Germinal center (tissue), 1 donor: ENCODE results near the gene XPR1.

ENCODE experiments used
- DNase-seq: peaks from one replicate; pipeline ENCODE4 v3.0.0; 2012; ENCODE audit warnings: mixed read lengths, low spot score

Gene XPR1

DNA sequence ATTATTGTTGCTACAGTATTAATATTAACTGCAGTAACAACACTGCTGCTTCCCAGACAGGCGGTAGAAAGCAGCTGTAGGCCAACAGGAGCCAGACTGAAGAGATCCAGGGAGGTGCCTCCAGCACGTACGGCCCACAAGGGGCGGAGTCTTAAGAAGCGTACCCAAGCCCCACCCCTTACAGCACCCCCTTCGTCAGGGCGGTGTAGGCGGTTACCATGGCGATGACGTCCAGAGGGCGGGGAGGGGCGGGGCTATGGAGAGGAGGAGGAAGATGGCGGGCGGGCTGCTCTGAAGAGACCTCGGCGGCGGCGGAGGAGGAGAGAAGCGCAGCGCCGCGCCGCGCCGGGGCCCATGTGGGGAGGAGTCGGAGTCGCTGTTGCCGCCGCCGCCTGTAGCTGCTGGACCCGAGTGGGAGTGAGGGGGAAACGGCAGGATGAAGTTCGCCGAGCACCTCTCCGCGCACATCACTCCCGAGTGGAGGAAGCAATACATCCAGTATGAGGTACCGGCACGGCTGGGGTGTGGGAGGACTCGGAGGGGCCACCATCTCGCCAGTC, at the start of gene XPR1:
Gene XPR1, plus strand, starts transcription at position 257 of the 560 bp plus-strand sequence. Its CDS starts 180 bp downstream, at position 437.
- DNase-seq: peak; percentile 95

DNA sequence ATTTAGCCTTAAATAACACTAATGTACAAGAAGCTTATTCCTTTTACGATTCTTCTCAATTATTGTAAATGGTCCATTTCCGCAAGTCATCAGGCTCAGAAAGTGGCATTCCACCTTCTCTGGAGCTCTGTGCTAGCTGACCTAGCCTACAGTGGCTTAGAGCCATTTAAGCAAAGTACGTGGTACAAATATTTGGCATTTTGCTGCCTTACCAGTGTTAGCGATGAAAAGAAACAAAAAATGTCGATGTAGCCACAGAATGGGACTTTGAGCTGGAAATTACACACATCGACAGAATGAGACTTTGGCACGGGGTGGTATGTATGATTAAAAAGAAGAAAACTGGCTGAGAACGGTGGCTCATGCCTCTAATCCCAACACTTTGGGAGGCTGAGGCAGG, 47.0 kb upstream of the XPR1 start:
- DNase-seq: no peak

DNA sequence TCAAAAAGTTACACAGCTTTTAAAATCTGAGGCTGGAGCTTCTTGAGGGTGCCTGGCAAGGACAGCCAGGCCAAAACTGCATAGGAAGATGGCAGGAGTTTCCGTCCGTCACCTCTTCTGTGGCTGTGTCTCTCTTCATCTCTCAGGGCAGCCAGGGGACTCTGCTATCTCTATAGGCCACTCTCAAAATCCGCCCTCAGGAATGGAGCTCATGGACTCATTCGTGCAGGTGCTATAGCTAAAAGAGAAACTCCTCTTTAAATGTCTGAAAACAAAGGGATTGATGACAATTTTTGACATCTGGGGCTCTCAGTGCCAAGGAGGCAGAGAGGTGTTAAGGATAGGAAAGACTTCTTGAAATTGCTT, 45.8 kb upstream of the XPR1 start:
- no peak for DNase-seq

DNA sequence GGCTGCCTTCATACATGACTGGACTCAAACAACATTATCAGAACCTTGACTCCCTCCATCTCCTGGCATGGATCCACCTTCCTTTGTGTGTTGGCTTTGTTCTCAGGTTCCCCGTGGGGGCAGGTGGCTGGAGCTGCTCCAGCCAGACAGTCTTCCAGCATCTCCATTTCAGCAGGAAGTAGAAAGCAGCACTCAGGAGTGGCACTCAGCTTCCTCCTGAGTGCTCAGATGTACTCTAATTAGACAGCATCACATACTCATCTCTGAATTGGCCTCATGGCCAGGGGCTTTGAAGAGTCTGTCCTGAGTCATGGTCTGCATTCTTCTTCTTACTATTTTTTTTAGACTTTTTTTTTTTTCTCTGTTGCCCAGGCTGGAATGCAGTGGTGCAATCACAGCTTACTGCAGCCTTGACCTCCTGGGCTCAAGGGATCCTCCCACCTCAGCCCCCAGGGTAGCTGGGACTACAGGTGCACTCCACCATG, 45.1 kb upstream of the XPR1 start:
- DNase-seq: no peak

DNA sequence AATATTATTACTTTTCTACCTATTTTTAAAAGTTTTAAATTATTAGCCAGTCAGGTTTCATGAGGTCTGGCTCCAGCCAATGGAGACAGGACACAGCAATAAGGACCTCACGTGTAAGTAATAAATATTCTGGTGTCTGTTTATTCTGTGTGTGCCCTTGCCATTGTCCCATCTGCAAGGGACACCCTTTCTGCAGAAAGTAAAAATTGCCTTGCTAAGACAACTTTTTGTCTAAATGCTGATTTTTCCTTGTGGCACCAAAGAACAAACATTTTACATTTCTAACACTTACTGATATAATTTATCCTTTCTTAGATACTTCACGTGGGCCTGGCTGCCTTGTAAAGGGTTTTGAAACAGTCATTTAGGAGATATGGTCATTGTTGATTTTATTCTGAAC, 43.7 kb upstream of the XPR1 start:
- no peak for DNase-seq

DNA sequence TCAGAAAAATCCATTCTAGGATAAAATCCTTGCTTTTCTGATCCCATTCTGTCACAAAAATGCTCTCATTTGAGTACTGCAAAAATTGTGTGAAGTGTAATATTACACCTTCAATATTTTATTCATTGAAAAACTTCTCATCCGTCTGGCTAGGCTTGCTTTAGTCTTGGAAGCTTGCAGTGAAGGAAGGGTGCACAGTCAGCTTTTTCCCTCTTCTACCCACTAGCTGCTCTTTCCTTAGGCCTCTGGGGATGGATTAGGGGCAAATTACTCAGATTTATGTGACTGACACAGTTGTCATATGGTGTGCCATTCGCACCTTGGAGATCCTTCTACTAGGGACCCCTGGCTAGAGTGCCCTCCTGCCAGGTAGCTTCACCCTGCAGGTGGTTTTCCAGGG, 40.9 kb upstream of the XPR1 start:
- no peak for DNase-seq

DNA sequence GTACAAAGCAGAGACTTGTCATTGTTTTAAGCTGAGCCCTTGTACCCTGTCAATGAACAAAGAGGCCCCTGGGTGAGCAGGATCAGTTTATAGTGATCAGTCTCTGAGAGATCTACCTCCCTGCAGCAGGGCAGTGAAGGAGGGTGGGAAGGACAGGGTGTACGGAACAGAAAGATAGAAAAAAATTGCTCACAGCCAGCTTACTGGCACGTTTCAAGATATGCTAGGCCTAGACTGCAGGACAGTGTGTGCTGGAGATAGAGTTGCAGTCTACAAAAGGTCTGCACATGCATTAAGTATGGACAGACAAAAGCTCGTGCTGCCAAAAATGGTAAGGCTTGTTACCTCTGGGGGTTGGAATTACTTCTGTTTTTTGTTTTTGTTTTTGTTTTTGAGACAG, 38.4 kb upstream of the XPR1 start:
- no peak for DNase-seq

DNA sequence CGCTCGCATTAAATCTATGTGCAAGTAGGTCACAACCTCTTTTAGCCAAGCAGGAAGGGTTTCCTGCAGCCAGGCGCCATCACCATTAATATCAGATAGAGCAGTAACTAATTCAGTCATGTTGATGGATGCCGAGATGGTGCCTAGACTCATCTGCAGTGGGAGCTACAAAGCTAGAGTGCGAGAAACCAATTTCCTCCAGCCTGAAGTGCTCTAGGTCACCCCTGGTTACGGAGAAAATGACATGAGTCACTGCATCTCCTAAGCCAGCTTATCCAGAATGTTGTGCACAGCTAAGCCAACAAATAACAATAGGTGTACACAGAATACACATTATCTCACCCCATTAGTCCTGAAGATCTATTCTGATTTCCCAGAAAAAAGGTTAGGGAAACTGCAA, 37.1 kb upstream of the XPR1 start:
- DNase-seq: no peak

DNA sequence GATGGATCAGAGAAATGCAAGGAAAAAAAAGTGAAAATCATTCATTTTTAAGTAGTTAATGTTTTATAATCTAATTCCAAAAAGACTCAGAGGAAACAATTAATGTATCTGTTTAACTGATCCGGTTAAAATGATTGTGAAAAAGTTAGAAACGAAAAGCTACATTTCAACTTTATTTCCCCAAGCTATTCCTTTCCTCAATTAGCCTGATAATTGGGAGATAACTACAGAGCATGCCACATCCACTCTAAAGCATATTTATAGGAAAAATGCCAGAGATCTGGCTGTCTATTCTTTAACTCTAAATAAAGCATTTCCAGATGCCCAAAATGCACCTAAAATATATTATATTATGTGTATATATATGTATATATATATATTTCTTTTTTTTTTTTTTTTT, 35.9 kb upstream of the XPR1 start:
- no peak for DNase-seq

DNA sequence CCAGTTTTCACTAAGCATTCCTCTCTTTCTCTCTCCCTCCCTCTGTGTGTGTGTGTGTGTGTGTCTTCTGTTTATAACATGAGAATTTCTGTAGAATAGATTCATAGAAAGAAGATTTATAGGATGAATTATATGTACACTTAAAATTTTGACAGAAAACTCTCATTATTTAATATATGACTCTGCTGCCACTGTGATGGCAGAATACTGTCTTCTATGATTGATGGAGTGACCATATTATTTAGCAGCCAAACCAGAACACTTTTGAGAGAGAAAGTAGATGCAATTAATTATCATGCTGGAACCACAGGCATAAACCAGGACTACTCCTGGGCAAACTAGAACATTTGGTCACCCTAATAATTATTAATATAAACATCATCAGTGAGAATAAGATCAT, 34.3 kb upstream of the XPR1 start:
- DNase-seq: no peak

DNA sequence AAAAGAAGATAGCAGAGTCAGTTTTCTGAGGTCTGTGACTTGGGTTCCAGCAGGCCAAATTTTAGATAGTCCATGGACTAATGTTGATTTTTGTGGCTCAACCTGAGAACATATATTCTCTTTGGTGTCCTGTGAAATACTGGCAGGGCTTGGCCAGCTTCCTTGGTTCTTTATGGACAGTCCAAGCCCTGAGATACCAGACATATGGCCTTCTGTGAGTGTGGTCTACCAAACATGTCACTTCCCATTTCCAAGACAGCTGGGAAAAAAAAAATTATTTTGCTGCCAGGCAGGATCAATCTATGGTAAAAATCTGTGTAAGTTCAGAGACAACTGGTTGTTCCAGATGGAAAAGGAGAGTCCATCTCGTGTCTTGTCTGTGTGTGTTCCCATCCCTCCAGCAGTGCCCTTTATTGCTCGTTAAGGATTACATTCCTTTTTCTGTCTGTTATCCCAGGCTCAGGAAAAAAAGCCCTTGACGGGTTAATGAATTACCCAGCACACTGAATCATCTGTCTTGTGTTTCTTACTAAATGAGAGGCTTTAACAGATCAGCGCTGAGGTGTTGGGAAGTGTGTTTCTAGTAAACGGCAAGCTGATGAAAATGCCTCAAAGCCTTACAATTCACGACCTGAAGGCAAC, 33.4 kb upstream of the XPR1 start:
- DNase-seq: no peak

DNA sequence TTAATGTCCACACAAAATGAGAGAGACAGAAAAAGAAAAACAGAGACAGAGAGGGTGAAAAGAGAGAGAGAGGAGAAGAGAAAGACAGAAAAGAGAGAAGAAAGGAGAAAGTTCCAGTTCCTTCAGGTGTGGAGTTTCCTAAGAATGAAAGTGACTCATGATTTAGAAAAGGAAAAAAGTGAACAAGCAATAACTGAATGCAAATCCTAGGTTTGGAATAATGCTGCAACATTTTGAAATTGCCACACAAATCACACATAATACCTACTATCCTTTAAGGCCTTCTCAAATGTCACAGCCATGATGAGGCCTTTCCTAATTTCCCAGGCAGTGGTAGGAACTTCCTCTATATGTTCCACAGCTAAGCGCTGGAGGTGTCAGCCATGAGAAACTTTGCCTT, 31.5 kb upstream of the XPR1 start:
- no peak for DNase-seq

DNA sequence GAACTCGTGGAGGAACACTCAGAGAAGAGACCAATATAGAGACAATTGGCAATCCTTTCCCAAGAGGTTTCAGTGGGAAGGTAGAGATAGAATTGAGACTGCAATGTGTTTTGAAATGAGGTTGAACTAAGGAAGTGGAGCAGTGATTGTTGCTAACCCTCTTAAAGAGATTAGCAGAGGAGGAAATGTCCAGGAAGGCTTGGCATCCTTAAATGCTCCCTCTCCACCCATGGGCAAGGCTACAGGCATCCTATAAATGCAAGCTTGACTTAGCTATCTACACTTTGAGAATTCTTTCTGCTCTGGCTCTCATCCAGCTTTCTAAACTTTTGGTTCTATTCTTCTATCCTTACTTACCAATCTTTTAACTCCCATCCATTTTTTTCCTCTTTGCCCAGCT, 30.3 kb upstream of the XPR1 start:
- DNase-seq: no peak

DNA sequence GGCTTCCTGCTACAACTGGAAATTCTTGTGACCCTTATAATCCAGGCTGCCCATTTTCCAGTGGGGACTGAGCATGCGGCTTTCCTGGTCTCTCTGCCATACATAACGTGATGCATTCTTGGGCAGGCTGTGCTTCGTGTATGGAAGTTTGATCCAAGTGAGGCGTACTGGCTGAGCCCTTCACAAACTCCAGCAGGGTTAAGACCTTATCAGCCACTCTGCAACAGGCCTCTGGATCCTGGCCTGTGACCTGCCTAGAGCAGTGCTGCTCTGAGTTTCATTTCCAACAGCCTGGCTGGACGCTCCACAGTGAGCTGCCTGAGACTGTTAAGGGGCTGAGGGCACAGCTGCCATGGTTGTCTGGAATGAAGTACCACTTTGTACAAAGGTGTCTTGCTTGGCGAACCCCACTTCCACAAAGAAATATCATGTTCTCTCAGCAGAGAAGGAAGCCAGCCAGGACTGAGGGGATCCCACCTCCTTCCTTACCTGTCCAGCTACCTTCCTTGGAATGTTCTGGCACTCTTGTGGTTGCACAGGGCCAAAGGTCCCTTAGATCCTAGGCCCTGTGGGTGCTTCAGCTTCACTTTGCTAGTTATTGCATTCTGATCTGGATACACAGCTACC, 28.5 kb upstream of the XPR1 start:
- no peak for DNase-seq

DNA sequence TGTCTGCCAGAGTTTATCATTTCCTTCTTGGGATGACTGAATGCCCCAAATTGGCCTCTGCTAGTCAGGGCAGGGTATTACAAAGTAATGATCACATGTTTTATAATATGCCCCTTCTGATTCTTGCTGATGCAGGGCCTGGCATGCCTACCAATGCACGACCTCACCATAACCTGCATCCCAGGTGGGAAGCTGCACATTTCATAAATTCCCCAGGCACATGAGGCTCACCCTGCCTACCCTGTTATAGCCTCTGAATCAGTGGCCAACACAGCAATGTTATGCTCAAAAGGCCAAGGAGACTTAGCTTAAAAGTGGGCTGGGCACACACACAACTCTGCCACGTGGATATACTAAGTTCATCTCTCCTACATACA, 28.0 kb upstream of the XPR1 start:
- DNase-seq: no peak

DNA sequence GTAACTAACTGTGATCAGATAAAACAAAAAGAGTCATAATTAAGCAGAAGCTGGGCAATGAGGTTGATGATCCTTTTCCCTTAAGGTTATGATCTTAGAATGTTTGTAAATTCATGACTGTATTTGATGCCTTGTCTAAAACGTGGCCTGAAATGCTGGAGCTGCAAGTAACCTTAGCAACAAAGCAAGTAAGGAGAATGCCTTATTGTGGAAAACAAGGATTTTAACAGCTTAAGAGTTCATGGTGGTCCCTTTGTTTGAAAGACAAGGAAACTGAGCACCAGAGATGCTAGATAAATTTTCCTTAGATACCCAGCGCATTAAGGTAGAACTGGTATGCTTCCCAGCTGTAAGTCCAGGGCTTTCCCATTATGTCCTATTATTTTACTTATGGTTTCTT, 25.7 kb upstream of the XPR1 start:
- DNase-seq: no peak

DNA sequence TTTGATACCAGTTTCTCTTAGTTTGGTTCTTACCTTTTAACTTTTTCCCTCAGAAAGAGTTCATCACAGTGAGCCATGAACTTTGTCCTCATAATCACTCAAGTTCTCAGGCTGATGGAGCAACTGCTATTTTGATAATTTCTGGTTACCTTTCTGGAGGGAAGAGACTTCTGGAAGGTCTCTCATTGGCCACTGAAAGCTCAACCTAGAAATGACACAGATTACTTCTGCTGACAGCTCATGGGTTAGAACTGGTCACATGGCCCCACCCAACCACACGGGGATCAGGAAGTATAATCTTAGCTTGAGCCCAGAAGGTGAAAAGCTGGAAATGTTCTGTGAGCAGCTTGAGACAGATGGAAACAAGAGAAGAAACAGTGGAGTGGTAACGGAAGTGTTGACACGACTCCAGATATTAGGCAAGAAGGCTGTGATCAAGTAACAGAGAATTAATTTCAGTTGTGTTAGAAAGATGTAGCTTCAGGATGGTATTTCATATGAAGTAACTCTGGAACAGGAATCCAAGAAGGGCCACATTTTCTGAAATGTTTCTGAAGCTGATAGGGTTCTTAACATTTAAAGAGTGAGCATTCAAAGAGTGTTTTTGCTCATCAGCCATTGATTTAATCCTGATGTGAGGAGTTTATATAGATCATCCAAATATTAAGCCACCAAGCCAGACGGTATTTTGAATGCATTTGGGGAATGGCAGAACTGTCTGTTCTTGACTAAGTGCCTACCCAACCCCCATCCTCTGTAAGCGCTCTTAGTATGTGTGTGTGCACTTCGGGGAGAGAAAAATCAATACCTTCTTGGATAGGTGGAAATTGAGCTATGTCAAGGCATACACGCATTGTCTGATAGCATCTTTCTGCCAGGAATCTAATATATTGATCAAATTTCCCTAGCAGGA, 21.9 kb upstream of the XPR1 start:
- no peak for DNase-seq

DNA sequence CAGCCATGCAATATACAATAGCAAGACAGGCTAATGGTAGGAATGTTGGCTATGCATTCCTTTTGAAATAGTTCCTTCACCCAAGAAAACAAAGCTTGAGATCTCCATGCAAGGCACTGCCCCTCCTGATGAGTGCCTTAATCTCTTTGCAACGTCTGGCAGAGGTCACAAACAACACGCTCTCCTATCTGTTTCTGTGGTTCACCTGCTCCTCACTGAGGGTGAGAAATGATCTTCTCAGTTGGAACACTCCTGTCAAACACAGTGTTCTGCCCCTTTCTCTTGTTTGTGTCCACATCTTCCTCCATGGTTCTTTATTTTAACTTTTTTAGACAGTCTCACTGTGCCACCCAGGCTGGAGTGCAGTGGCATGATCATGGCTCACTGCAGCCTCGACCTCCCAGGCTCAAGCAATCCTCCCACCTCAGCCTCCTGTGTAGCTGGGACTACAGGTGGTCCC, 21.2 kb upstream of the XPR1 start:
- no peak for DNase-seq

DNA sequence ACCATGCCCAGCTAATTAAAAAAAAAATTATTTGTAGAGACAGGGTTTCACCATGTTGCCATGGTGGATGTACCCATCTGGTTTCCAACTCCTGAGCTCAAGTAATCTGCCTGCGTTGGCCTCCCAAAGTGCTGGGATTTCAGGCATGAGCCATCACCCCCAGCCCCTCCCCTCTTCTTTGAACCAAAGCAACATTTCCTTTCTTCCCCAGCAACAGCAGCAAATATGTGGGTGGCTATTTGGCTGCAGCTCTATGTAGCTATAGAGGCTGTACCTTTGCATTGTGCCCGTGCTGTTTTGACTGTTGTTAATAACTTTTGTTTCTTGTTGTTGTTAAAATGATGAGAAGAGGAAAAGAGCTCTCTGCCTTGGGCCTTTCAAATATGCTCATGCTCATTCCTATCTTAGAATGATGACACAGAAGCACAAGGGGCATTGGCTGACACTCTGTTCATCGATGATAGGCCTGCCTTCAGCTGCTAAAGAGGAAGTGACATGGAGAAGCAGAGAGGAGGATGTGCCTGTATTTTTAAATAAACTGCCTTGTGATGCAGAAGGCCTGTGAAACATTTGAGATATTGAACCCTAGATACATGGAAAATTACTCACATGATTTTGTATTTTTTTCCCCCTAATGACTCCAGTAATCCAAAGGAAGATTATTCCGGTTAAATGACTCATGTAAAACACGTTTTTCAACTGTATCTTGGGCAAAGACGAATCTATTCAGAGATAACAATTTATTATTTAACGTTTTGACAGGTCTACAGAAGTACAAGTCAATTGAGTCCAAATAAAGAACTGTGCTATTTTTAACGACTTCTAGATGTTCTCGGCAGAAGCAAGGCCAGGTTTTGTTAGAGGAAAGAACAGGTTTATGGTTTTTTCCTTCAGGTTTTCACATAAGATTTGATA, 20.5 kb upstream of the XPR1 start:
- DNase-seq: peak; percentile 23

DNA sequence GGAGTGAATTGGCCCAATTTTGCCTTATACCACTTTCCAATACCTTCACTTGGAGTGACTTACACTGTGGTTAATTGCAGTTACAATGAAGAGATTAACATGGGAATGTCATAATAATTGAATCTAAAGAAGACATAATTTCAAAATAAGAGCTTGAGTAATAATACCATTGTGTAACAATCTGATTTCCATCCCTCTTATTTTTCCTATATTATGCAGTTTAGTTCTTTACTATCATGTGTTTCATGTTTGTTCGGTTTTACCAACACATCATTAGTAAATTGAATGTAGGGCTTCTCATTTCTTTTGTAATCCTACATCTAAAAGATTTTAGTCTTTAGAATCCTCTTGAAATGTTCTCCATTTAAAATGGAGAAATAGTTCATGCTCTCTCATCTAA, 19.2 kb upstream of the XPR1 start:
- no peak for DNase-seq

DNA sequence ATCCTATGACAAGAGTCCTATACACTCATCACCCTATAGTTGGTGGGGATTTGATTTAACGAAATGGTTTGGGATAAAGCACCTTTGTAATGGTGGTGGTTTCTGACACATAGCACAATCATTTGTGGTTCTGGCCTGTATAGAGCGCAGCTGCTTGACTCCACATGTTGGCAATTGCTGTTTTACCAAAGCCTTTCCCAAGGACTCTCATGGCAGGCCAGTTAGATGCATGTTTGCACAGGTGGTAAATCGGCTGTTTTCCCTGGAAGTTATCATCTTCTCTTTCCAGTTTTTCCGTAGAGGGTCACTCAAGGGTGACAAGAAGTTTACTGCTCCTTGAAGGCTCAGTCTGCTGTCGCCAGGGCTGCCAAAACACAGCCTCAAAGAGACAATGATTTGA, 17.1 kb upstream of the XPR1 start:
- DNase-seq: no peak
